Measurements from ENCODE around the gene UBL4B. TPM values are rescaled to one million over a fixed set of nuclear protein-coding genes. Genes with fewer than 3 reads are reported as not detected.

Gene UBL4B
- total and polyA plus RNA-seq, 12 donors, result 0.13 to 0.24 (median 0.18) TPM; not detected in 9

DNA sequence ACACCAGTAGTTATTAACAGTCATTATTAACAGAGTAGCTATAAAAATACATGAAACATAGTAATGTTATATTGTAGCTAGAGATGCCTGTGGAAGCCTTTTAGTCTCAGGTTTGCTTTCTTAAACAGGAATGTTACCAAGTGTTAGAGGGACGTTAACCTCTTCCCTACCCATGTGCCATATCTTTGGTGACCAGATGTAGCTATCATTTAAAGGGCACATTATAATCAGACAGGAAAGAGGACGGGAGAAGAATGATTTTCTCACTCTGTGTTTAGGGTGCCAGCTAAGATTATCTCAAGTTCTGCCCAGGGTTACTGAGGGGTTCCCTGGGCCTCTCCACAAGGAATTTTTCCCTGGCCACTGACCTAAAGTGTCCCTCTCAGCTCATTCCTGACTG, 20.9 kb upstream of the UBL4B start:
- intact Hi-C loops (cut with DNase I), result no loop called here
- TF ChIP-seq CTCF (IDR thresholded peaks at IDR 0.05) (no peak), POLR2A (IDR thresholded peaks at IDR 0.05) (no peak)
- H3K27me3 ChIP-seq, result no peaks in the 10 kb centered on the region
- 64 to 86% (median 71%) methylated on average over 2 of the region's 2 CpGs for WGBS, 4 donors
- no peaks in the 10 kb centered on the region for H3K9me3 ChIP-seq (replicated peaks in 1 of 3)
- no peak overlapping the region for H3K4me3 ChIP-seq
- no peak overlapping the region for H3K27ac ChIP-seq
- no peak for DNase-seq
- H3K36me3 ChIP-seq (replicated peaks in 1 of 2), result no peaks in the 10 kb centered on the region
- no peaks in the 10 kb centered on the region for H3K4me1 ChIP-seq (replicated peaks in 1 of 2)

GRCh38 chr1:110091791-110092190, 20.5 kb upstream of the UBL4B start:
- 83 to 86% (median 85%) methylated on average over 3 of the region's 3 CpGs for WGBS, 4 donors
- no peak for DNase-seq
- H3K27me3 ChIP-seq, result no peaks in the 10 kb centered on the region
- H3K9me3 ChIP-seq (replicated peaks in 1 of 3), result no peaks in the 10 kb centered on the region
- H3K27ac ChIP-seq, result no peak overlapping the region
- TF ChIP-seq POLR2A (IDR thresholded peaks at IDR 0.05) (no peak), CTCF (IDR thresholded peaks at IDR 0.05) (no peak)
- H3K4me3 ChIP-seq, result no peak overlapping the region
- H3K4me1 ChIP-seq (replicated peaks in 1 of 2), result no peaks in the 10 kb centered on the region
- intact Hi-C loops (cut with DNase I), result no loop called here
- H3K36me3 ChIP-seq (replicated peaks in 1 of 2), result no peaks in the 10 kb centered on the region

GRCh38 chr1:110092991-110093390, 19.3 kb upstream of the UBL4B start:
- Histone ChIP-seq H3K36me3 (replicated peaks in 1 of 2) (no peaks in the 10 kb centered on the region), H3K4me1 (replicated peaks in 1 of 2) (no peaks in the 10 kb centered on the region), H3K27ac (no peak overlapping the region), H3K4me3 (no peak overlapping the region), H3K27me3 (no peaks in the 10 kb centered on the region), H3K9me3 (replicated peaks in 1 of 3) (no peaks in the 10 kb centered on the region)
- intact Hi-C loops (cut with DNase I), result no loop called here
- DNase-seq, result no peak
- WGBS, 4 donors, result 83 to 97% (median 91%) methylated on average over 2 of the region's 2 CpGs
- no peak for TF ChIP-seq CTCF (IDR thresholded peaks at IDR 0.05)
- TF ChIP-seq POLR2A (IDR thresholded peaks at IDR 0.05), result no peak

GRCh38 chr1:110094931-110095654, 17.1 kb upstream of the UBL4B start:
- DNase-seq, result no peak
- H3K4me3 ChIP-seq, result no peak overlapping the region
- H3K9me3 ChIP-seq (replicated peaks in 1 of 3), result no peaks in the 10 kb centered on the region
- no peak overlapping the region for H3K27ac ChIP-seq
- no peaks in the 10 kb centered on the region for H3K36me3 ChIP-seq (replicated peaks in 1 of 2)
- intact Hi-C loops (cut with DNase I), result no loop called here
- TF ChIP-seq POLR2A (IDR thresholded peaks at IDR 0.05) (no peak), CTCF (IDR thresholded peaks at IDR 0.05) (no peak)
- WGBS, 4 donors, result 70 to 89% (median 74%) methylated on average over 3 to 7 of the region's 7 CpGs
- H3K27me3 ChIP-seq, result no peaks in the 10 kb centered on the region
- peaks cover 0 to 5% of the 10 kb centered on the region in 2 donors for H3K4me1 ChIP-seq (replicated peaks in 1 of 2)
